ENCODE measurements around the gene POU3F1.

GRCh38 chr1:38061883-38062328, 15.3 kb upstream of the POU3F1 start:
- no peak for TF ChIP-seq POLR2A (IDR thresholded peaks at IDR 0.05)
- TF ChIP-seq CTCF (IDR thresholded peaks at IDR 0.05), result no peak
- no peak for TF ChIP-seq POLR2AphosphoS5 (IDR thresholded peaks at IDR 0.05)
